Ishikawa (cell line): ENCODE data around the gene ANKRD28.

Source experiments
- CEBPB ChIP-seq: IDR thresholded peaks from 2 replicates; pipeline ENCODE4 v1.6.1; 2012
- CREB1 ChIP-seq: IDR thresholded peaks from 2 replicates; pipeline ENCODE4 v1.6.1; 2012; ENCODE audit warnings: low read depth
- EGR1 ChIP-seq: IDR thresholded peaks from 2 replicates; pipeline ENCODE4 v1.6.1; 2012
- EP300 ChIP-seq: IDR thresholded peaks from 2 replicates; pipeline ENCODE4 v1.6.1; 2012; ENCODE audit warnings: borderline replicate concordance
- FOXM1 ChIP-seq: IDR thresholded peaks from 2 replicates; pipeline ENCODE4 v1.6.1; 2012; ENCODE audit warnings: low read depth, borderline replicate concordance
- NFIC ChIP-seq: IDR thresholded peaks from 2 replicates; pipeline ENCODE4 v1.6.1; 2012
- RAD21 ChIP-seq: IDR thresholded peaks from 2 replicates; pipeline ENCODE4 v1.6.1; 2012; ENCODE audit warnings: low read depth
- TAF1 ChIP-seq: IDR thresholded peaks from 2 replicates; pipeline ENCODE4 v1.6.1; 2012; ENCODE audit warnings: low read depth, mild to moderate bottlenecking
- TCF12 ChIP-seq: IDR thresholded peaks from 2 replicates; pipeline ENCODE4 v1.6.1; 2012; ENCODE audit warnings: low read depth
- TEAD4 ChIP-seq: IDR thresholded peaks from 2 replicates; pipeline ENCODE4 v1.6.1; 2012
- YY1 ChIP-seq: IDR thresholded peaks from 2 replicates; pipeline ENCODE4 v1.6.1; 2012; ENCODE audit warnings: low read depth
- ZBTB7A ChIP-seq: IDR thresholded peaks from 2 replicates; pipeline ENCODE4 v1.6.1; 2012; ENCODE audit warnings: low read depth
- TF ChIP-seq, protein P1 (sequence below): IDR thresholded peaks from 2 replicates; pipeline ENCODE4 v1.6.1; 2012; ENCODE audit warnings: low read depth, mild to moderate bottlenecking
- TF ChIP-seq, protein P2 (sequence below): IDR thresholded peaks from 2 replicates; pipeline ENCODE4 v1.6.1; 2012
- TF ChIP-seq, protein P3 (sequence below): IDR thresholded peaks from 2 replicates; pipeline ENCODE4 v1.6.1; 2012

The ANKRD28 gene

DNA sequence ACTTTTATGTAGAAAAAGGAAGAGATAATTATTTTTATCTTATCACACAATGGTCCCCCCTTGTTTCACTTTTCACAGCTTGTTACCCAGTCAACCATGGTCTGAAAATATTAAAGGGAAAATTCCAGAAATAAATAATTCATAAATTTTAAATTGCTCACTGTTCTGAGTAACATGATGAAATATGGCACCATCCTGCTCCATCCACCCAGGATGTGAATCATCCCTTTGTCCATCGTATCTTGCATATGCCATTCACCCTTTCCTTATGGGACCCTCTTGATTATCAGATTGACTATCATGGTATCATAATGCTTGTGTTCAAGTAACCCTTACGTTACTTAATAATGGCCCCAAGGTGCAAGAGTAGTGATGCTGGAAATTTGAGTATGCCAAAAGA is 43.7 kb downstream of the ANKRD28 start:
- TF ChIP-seq TAF1 (no peak), FOXM1 (no peak), TEAD4 (no peak), ZBTB7A (no peak), NFIC (no peak), YY1 (no peak), CEBPB (no peak), TCF12 (no peak)
- TF ChIP-seq, protein P1, sequence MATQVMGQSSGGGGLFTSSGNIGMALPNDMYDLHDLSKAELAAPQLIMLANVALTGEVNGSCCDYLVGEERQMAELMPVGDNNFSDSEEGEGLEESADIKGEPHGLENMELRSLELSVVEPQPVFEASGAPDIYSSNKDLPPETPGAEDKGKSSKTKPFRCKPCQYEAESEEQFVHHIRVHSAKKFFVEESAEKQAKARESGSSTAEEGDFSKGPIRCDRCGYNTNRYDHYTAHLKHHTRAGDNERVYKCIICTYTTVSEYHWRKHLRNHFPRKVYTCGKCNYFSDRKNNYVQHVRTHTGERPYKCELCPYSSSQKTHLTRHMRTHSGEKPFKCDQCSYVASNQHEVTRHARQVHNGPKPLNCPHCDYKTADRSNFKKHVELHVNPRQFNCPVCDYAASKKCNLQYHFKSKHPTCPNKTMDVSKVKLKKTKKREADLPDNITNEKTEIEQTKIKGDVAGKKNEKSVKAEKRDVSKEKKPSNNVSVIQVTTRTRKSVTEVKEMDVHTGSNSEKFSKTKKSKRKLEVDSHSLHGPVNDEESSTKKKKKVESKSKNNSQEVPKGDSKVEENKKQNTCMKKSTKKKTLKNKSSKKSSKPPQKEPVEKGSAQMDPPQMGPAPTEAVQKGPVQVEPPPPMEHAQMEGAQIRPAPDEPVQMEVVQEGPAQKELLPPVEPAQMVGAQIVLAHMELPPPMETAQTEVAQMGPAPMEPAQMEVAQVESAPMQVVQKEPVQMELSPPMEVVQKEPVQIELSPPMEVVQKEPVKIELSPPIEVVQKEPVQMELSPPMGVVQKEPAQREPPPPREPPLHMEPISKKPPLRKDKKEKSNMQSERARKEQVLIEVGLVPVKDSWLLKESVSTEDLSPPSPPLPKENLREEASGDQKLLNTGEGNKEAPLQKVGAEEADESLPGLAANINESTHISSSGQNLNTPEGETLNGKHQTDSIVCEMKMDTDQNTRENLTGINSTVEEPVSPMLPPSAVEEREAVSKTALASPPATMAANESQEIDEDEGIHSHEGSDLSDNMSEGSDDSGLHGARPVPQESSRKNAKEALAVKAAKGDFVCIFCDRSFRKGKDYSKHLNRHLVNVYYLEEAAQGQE, result no peak
- TF ChIP-seq, protein P2, sequence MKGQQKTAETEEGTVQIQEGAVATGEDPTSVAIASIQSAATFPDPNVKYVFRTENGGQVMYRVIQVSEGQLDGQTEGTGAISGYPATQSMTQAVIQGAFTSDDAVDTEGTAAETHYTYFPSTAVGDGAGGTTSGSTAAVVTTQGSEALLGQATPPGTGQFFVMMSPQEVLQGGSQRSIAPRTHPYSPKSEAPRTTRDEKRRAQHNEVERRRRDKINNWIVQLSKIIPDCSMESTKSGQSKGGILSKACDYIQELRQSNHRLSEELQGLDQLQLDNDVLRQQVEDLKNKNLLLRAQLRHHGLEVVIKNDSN, result no peak

DNA sequence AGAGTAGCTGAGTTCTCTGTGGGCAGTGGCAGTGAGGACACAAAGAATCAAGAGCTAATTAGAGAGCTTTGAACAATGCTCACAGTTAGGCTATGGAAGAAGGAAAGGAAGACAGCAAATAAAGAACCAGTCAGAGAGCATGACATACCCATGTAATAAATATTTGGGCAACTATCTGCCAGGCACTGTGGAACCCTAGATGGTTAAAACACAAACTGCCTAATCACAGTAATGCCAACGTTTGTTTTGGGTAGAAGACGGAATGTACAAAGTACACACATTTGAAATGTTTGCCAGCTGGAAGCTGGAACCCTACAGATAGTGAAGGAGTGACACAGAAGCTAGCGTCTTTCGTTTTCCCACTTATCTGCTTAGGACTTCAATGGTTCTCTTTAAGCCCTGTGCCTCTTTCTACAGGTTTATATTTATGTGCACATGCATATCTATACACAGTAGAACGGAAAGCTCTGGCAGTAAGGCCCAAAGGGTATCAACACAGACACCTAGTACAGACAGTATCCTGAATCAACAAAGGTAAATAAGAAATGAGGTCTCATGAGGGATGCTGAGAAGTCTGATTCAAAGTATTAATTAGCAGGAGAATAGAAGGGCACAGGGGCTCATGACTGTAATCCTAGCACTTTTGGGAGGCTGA is 44.6 kb downstream of the ANKRD28 start:
- TF ChIP-seq TEAD4 (no peak), TCF12 (no peak), EP300 (no peak), CREB1 (no peak), YY1 (no peak), ZBTB7A (no peak), TAF1 (no peak), FOXM1 (no peak), NFIC (no peak), CEBPB (no peak), EGR1 (no peak), RAD21 (no peak)
- TF ChIP-seq, protein P2, result no peak
- TF ChIP-seq, protein P3, sequence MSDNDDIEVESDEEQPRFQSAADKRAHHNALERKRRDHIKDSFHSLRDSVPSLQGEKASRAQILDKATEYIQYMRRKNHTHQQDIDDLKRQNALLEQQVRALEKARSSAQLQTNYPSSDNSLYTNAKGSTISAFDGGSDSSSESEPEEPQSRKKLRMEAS, result no peak
- TF ChIP-seq, protein P1, result no peak

DNA sequence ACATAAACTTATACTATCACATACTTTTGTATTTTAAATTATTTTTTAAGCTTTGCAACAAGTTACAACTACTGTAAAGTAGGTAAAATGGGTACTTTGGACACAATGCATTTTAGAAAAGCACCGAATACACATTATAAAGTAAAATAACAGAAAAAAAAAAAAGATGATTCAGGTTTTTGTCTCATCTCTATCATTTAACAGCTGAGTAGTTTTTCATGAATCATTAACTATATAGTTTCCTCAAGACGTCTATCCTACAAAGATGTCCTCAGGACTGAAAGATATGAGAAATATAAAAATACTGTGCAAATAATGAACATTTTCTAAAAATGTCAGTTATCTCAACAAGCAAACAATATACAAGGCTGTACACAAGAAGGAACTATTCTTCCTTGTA is 46.9 kb downstream of the ANKRD28 start:
- no peak for TF ChIP-seq EGR1
- no peak for TF ChIP-seq TAF1
- TF ChIP-seq EP300, result no peak
- TF ChIP-seq, protein P3, result no peak
- no peak for TF ChIP-seq TEAD4
- TF ChIP-seq FOXM1, result no peak

DNA sequence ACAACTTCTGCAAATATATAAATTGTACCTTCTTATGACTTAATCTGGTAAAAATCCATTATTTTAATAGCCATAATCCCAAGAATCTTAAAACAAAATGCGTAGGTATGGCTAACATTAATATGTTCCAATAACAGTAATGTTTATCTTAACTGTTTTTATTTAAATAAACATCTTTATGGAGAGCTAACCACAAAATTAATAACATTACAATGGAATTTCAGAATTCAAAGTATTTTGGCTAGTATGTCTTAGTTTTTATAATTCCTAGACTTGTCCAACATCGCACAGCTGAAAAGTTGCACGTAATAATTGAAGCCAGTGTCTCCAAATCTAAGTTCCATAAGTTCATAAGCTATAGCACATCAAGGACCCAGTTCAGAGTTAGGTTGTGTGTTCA is 47.6 kb downstream of the ANKRD28 start:
- TF ChIP-seq NFIC, result no peak
- TF ChIP-seq EP300, result no peak
- TF ChIP-seq, protein P1, result no peak
- no peak for TF ChIP-seq CREB1
- TF ChIP-seq RAD21, result no peak
- no peak for TF ChIP-seq ZBTB7A
- no peak for TF ChIP-seq FOXM1
- TF ChIP-seq TAF1, result no peak
- TF ChIP-seq CEBPB, result no peak
- no peak for TF ChIP-seq TCF12
- TF ChIP-seq EGR1, result no peak
- TF ChIP-seq, protein P3, result no peak
- TF ChIP-seq YY1, result no peak
- TF ChIP-seq, protein P2, result no peak
- TF ChIP-seq TEAD4, result no peak
